ENCODE measurements around the gene PPP1R14C. TPM values are rescaled to one million over a fixed set of nuclear protein-coding genes. Genes with fewer than 3 reads are reported as not detected.

Gene PPP1R14C
- total and polyA plus RNA-seq, 2 experiments from 2014 or later, result 1.1 to 1.4 TPM

DNA sequence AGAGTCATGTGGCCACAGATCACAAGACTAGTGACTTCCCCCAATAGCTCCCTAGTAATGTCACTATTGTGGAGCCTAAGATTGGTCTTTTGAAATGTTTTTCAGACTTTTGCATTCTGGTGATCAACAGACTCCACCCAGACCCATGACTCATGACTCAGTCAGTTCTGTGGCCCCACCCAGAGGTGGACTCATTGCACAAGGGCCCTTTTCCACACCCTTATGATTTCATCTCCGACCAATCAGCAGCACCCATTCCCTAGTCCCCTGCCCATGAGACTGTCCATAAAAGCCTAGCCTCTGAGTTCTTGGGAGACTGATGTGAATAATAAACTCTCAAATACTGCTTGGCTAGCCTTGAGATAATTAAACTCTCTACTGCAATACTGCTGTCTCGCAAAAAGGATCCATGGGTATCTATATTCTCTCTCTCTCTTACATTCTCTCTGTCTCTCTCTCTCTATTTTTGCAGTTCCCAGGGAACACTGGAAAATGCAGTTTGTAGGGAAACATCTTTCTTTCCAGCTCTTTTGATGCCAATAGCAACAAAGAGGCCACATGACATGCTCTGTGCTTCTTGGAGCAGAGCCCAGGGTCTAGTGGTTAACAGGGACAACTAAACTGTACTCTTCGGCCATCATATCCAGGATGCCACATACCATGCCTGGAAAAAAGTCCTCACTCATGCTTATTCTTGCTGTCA, 154.6 kb downstream of the PPP1R14C start:
- Mint-ChIP-seq H3K36me3 (ENCODE audit: low read depth) (peaks cover 9% of the 10 kb centered on the region), H3K27ac (no peak overlapping the region), H3K4me3 (no peak overlapping the region), H3K4me1 (0 out of 3 replicates have a peak, but pooled peaks cover 2% of the 10 kb centered on the region), H3K27me3 (ENCODE audit: insufficient read depth, low read depth, poor library complexity) (no peaks in the 10 kb centered on the region), H3K9me3 (peaks cover 26% of the 10 kb centered on the region)
- ATAC-seq (no peak), DNase-seq (ENCODE audit: low spot score) (no peak)
- H2AFZ ChIP-seq, result no peak overlapping the region
- H4K20me1 ChIP-seq (replicated peaks; ENCODE audit: insufficient read depth), result no peaks in the 10 kb centered on the region
- H3K27me3 ChIP-seq (ENCODE audit: insufficient read depth), result no peaks in the 10 kb centered on the region
- H3K79me2 ChIP-seq (replicated peaks; ENCODE audit: insufficient read depth), result no peaks in the 10 kb centered on the region
- no peaks in the 10 kb centered on the region for H3K4me1 ChIP-seq (ENCODE audit: insufficient read depth)
- no peaks in the 10 kb centered on the region for H3K9me2 ChIP-seq (ENCODE audit: insufficient read depth)
- H3K4me3 ChIP-seq, result no peak overlapping the region
- no peak overlapping the region for H3K27ac ChIP-seq (ENCODE audit: low read depth)
- TF ChIP-seq, protein P1, sequence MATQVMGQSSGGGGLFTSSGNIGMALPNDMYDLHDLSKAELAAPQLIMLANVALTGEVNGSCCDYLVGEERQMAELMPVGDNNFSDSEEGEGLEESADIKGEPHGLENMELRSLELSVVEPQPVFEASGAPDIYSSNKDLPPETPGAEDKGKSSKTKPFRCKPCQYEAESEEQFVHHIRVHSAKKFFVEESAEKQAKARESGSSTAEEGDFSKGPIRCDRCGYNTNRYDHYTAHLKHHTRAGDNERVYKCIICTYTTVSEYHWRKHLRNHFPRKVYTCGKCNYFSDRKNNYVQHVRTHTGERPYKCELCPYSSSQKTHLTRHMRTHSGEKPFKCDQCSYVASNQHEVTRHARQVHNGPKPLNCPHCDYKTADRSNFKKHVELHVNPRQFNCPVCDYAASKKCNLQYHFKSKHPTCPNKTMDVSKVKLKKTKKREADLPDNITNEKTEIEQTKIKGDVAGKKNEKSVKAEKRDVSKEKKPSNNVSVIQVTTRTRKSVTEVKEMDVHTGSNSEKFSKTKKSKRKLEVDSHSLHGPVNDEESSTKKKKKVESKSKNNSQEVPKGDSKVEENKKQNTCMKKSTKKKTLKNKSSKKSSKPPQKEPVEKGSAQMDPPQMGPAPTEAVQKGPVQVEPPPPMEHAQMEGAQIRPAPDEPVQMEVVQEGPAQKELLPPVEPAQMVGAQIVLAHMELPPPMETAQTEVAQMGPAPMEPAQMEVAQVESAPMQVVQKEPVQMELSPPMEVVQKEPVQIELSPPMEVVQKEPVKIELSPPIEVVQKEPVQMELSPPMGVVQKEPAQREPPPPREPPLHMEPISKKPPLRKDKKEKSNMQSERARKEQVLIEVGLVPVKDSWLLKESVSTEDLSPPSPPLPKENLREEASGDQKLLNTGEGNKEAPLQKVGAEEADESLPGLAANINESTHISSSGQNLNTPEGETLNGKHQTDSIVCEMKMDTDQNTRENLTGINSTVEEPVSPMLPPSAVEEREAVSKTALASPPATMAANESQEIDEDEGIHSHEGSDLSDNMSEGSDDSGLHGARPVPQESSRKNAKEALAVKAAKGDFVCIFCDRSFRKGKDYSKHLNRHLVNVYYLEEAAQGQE (IDR thresholded peaks at IDR 0.05; ENCODE audit: unreplicated experiment), result no peak
- no peaks in the 10 kb centered on the region; the same call in 1 of the 2 replicates for H3K36me3 ChIP-seq (ENCODE audit: insufficient read depth)
- H3K4me2 ChIP-seq, result no peak overlapping the region
- no peaks in the 10 kb centered on the region for H3F3A ChIP-seq (replicated peaks; ENCODE audit: low read depth)

DNA sequence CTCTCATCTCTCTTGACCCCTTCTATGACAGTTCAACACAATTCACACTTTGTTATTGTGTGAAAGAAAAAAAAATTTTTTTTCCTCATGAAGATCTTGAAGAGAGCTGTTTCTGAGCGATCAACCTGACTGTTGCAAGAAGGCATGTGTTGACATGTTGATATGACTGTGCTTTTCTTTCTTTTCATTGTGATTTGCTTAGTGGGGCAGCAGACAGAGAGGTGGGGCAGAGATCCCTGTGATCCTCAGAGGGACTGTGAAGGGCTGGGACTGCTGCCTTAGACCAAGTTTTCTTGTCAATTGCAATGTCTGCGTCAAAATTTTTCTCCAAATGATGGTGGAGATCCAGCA, 155.2 kb downstream of the PPP1R14C start:
- ATAC-seq, result no peak
- peaks cover 9% of the 10 kb centered on the region for H3K36me3 Mint-ChIP-seq (ENCODE audit: low read depth)
- TF ChIP-seq, protein P2, sequence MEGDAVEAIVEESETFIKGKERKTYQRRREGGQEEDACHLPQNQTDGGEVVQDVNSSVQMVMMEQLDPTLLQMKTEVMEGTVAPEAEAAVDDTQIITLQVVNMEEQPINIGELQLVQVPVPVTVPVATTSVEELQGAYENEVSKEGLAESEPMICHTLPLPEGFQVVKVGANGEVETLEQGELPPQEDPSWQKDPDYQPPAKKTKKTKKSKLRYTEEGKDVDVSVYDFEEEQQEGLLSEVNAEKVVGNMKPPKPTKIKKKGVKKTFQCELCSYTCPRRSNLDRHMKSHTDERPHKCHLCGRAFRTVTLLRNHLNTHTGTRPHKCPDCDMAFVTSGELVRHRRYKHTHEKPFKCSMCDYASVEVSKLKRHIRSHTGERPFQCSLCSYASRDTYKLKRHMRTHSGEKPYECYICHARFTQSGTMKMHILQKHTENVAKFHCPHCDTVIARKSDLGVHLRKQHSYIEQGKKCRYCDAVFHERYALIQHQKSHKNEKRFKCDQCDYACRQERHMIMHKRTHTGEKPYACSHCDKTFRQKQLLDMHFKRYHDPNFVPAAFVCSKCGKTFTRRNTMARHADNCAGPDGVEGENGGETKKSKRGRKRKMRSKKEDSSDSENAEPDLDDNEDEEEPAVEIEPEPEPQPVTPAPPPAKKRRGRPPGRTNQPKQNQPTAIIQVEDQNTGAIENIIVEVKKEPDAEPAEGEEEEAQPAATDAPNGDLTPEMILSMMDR (conservative IDR thresholded peaks at IDR 0.05; ENCODE audit: low read depth in 2 of 2), result no peak
- TF ChIP-seq, protein P1 (IDR thresholded peaks at IDR 0.05; ENCODE audit: unreplicated experiment), result no peak
- TF ChIP-seq, protein P3, sequence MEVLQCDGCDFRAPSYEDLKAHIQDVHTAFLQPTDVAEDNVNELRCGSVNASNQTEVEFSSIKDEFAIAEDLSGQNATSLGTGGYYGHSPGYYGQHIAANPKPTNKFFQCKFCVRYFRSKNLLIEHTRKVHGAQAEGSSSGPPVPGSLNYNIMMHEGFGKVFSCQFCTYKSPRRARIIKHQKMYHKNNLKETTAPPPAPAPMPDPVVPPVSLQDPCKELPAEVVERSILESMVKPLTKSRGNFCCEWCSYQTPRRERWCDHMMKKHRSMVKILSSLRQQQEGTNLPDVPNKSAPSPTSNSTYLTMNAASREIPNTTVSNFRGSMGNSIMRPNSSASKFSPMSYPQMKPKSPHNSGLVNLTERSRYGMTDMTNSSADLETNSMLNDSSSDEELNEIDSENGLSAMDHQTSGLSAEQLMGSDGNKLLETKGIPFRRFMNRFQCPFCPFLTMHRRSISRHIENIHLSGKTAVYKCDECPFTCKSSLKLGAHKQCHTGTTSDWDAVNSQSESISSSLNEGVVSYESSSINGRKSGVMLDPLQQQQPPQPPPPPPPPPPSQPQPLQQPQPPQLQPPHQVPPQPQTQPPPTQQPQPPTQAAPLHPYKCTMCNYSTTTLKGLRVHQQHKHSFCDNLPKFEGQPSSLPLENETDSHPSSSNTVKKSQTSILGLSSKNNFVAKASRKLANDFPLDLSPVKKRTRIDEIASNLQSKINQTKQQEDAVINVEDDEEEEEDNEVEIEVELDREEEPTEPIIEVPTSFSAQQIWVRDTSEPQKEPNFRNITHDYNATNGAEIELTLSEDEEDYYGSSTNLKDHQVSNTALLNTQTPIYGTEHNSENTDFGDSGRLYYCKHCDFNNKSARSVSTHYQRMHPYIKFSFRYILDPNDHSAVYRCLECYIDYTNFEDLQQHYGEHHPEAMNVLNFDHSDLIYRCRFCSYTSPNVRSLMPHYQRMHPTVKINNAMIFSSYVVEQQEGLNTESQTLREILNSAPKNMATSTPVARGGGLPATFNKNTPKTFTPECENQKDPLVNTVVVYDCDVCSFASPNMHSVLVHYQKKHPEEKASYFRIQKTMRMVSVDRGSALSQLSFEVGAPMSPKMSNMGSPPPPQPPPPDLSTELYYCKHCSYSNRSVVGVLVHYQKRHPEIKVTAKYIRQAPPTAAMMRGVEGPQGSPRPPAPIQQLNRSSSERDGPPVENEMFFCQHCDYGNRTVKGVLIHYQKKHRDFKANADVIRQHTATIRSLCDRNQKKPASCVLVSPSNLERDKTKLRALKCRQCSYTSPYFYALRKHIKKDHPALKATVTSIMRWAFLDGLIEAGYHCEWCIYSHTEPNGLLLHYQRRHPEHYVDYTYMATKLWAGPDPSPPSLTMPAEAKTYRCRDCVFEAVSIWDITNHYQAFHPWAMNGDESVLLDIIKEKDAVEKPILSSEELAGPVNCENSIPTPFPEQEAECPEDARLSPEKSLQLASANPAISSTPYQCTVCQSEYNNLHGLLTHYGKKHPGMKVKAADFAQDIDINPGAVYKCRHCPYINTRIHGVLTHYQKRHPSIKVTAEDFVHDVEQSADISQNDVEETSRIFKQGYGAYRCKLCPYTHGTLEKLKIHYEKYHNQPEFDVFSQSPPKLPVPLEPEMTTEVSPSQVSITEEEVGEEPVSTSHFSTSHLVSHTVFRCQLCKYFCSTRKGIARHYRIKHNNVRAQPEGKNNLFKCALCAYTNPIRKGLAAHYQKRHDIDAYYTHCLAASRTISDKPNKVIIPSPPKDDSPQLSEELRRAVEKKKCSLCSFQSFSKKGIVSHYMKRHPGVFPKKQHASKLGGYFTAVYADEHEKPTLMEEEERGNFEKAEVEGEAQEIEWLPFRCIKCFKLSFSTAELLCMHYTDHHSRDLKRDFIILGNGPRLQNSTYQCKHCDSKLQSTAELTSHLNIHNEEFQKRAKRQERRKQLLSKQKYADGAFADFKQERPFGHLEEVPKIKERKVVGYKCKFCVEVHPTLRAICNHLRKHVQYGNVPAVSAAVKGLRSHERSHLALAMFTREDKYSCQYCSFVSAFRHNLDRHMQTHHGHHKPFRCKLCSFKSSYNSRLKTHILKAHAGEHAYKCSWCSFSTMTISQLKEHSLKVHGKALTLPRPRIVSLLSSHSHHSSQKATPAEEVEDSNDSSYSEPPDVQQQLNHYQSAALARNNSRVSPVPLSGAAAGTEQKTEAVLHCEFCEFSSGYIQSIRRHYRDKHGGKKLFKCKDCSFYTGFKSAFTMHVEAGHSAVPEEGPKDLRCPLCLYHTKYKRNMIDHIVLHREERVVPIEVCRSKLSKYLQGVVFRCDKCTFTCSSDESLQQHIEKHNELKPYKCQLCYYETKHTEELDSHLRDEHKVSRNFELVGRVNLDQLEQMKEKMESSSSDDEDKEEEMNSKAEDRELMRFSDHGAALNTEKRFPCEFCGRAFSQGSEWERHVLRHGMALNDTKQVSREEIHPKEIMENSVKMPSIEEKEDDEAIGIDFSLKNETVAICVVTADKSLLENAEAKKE (CRISPR knock-in tag; IDR thresholded peaks at IDR 0.05), result no peak
- no peak for TF ChIP-seq EZH2phosphoT487 (IDR thresholded peaks at IDR 0.05; ENCODE audit: unreplicated experiment)

More for the DNA sequence above, 155.2 kb downstream of the PPP1R14C start:
- H3K27ac ChIP-seq (ENCODE audit: low read depth), result no peak overlapping the region
- H3F3A ChIP-seq (replicated peaks; ENCODE audit: low read depth), result no peaks in the 10 kb centered on the region
- H3K27me3 ChIP-seq (ENCODE audit: insufficient read depth), result no peaks in the 10 kb centered on the region
- no peaks in the 10 kb centered on the region for H3K79me2 ChIP-seq (replicated peaks; ENCODE audit: insufficient read depth)
- peaks cover 26% of the 10 kb centered on the region for H3K9me3 Mint-ChIP-seq
- H3K36me3 ChIP-seq (ENCODE audit: insufficient read depth), result no peaks in the 10 kb centered on the region; the same call in 1 of the 2 replicates
- no peaks in the 10 kb centered on the region for H4K20me1 ChIP-seq (replicated peaks; ENCODE audit: insufficient read depth)
- no peak overlapping the region for H3K4me3 Mint-ChIP-seq
- H3K4me3 ChIP-seq, result no peak overlapping the region
- no peaks in the 10 kb centered on the region for H3K4me1 ChIP-seq (ENCODE audit: insufficient read depth)
- no peaks in the 10 kb centered on the region for H3K9me2 ChIP-seq (ENCODE audit: insufficient read depth)
- 0 out of 3 replicates have a peak, but pooled peaks cover 2% of the 10 kb centered on the region for H3K4me1 Mint-ChIP-seq
- no peak overlapping the region for H2AFZ ChIP-seq
- no peak overlapping the region for H3K4me2 ChIP-seq
- DNase-seq (ENCODE audit: low spot score), result no peak
- no peaks in the 10 kb centered on the region for H3K27me3 Mint-ChIP-seq (ENCODE audit: insufficient read depth, low read depth, poor library complexity)
- H3K27ac Mint-ChIP-seq, result no peak overlapping the region
